Coronary artery (tissue), 2 donors: Measurements from ENCODE around the gene TTC39A.

Experiments used
- DNase-seq: peaks from one replicate; pipeline ENCODE4 v3.0.0-alpha.2; 2017; ENCODE audit warnings: low spot score
- H3K27ac ChIP-seq, 2 donors: fragments of 200-600 bp; sonication (generic); one replicate each; pipeline ENCODE4 v1.5.1; 2016 to 2019
- H3K4me3 ChIP-seq: fragments of 200-600 bp; sonication (generic); 2 replicates; pipeline ENCODE4 v1.5.1; 2016; ENCODE audit warnings: mild to moderate bottlenecking, moderate library complexity
- CTCF ChIP-seq: fragments of 200-600 bp; sonication (generic); IDR thresholded peaks from one replicate; pipeline ENCODE4 v1.5.1; 2019; ENCODE audit warnings: antibody characterized with exemption

Gene TTC39A

DNA sequence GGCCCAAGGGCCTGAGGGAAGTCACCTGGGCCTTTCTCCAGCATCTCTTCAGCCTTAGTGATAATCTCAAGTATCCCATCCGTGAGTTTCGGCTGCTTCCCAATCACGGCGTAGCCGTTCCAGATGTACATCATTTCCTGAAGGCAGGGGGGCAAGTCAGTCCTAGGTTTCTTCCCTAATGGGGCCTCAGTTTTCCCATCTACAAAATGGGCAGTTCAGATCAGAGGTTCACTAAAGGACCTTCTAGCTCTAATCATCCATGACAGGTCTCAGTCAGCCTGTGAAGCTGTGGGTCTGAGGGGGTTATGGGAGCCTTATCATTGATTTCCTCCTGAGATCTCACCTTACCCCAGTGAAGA is 39.9 kb downstream of the TTC39A start:
- H3K4me3 ChIP-seq = no peak overlapping the region
- TF ChIP-seq CTCF = no peak
- DNase-seq = no peak
- H3K27ac ChIP-seq = no peak overlapping the region

DNA sequence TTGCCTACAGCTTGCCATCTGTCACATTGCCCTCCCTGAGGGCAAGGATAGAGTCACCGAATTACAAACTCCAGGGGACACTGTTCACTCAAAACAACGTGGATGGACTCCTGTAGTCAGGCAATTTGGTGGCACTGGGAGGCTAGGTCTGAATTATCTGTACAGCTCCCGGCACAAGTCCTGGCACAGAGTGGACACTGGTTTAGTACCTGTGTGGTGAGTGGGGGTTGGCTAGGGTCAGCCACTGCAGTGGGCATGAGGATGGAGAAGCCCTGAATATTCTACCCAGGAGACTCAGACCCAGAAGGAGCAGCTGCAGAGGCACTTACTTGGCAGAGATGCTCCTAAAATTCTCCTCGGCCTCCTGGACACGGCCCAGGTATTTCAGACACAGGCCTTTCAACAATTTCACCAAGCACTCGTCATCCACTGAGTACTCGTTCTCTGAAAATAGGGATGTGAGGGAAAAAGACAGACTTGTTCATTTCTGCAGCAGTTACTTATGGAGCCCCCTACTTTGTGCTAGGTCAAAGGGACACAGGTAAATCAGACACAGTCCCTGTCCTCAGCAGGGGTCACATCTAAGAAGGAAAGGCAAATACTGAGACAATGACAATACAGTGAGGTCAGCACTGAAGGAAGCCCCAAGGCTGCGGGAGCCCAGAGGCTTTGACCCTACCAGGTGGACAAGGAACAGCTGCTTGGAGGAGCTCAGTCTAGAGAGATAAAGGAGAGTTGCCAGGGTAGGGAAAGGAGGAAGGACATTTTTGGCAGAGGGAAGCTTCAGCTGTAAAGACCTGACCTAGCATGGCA is 40.5 kb downstream of the TTC39A start:
- H3K27ac ChIP-seq = no peak overlapping the region
- no peak overlapping the region for H3K4me3 ChIP-seq
- no peak for TF ChIP-seq CTCF
- no peak for DNase-seq

GRCh38 chr1:51288578-51288977 is 41.8 kb downstream of the TTC39A start:
- DNase-seq = no peak
- Histone ChIP-seq H3K27ac (no peak overlapping the region), H3K4me3 (no peak overlapping the region)
- TF ChIP-seq CTCF = no peak

GRCh38 chr1:51287966-51288365 is 42.4 kb downstream of the TTC39A start:
- DNase-seq = no peak
- TF ChIP-seq CTCF = no peak
- H3K4me3 ChIP-seq = no peak overlapping the region
- no peak overlapping the region for H3K27ac ChIP-seq

DNA sequence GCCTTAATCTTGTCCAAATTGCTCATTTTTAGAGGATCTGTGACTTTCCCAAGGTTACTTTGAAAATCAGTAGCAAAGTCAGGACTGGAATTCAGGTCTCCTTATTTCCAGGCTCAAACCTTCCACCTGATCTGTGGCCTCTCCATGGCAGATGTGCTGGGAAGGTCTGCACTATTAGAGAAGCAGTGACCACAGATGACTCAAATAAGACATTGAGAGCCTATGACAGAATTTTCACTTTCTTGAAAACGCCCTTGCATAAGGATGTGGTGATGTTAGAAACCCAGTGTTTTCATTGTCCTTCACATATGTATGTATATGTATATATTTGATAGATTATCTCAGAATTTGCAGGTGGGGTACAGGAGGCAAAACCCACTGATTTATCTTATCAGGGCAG is 45.3 kb downstream of the TTC39A start:
- Histone ChIP-seq H3K4me3 (no peak overlapping the region), H3K27ac (no peak overlapping the region)

GRCh38 chr1:51284487-51284954 is 45.8 kb downstream of the TTC39A start:
- DNase-seq = no peak
- no peak overlapping the region for H3K4me3 ChIP-seq
- TF ChIP-seq CTCF = no peak
- H3K27ac ChIP-seq = no peak overlapping the region

More for the DNA sequence above, 45.3 kb downstream of the TTC39A start:
- DNase-seq = no peak
- TF ChIP-seq CTCF = no peak

DNA sequence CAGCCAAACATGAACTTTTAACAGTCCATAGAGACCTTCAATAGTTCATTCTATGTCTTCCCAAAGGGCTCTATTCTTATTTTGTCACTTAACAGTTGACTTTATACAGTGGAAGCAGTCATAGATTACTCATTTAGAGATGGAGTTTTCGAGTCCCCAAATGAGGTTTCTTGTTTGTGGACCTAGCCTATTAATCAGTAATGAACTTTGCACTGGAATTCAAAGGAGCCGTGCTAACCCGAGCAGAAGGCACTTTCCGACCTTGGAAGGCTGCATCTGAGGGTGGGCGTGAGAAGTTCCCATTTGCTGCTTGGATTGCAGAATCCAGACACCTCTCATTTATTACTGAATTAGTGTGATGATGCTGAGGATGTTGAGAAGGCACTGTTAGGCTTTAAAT is 46.4 kb downstream of the TTC39A start:
- TF ChIP-seq CTCF = no peak
- Histone ChIP-seq H3K27ac (no peak overlapping the region), H3K4me3 (no peak overlapping the region)
- no peak for DNase-seq
